Measurements from ENCODE around the gene IL12RB1. TPM values are rescaled to one million over a fixed set of nuclear protein-coding genes. Genes with fewer than 3 reads are reported as not detected.

The IL12RB1 gene
- total RNA-seq, 4 donors from 2014 or later, result 0.41 to 6.5 (median 0.61) TPM; not detected in 1

GRCh38 chr19:18128044-18128443 lies 41.3 kb upstream of the IL12RB1 start:
- no peak for DNase-seq

GRCh38 chr19:18126097-18126496 lies 39.4 kb upstream of the IL12RB1 start:
- TF ChIP-seq CTCF (IDR thresholded peaks at IDR 0.05), result no peak
- TF ChIP-seq POLR2A (IDR thresholded peaks at IDR 0.05), result no peak
- H3K4me1 ChIP-seq, result no peaks in the 10 kb centered on the region
- intact Hi-C loops (cut with DNase I; ENCODE audit: low total_unique reads), result no loop called here
- H3K9me3 ChIP-seq, result no peaks in the 10 kb centered on the region
- H3K27ac ChIP-seq, result no peak overlapping the region
- H3K4me3 ChIP-seq, result no peak overlapping the region
- no peak for DNase-seq
- H3K27me3 ChIP-seq, result no peaks in the 10 kb centered on the region
- H3K36me3 ChIP-seq, result no peaks in the 10 kb centered on the region

More at GRCh38 chr19:18128044-18128443, 41.3 kb upstream of the IL12RB1 start:
- H3K27me3 ChIP-seq, result no peaks in the 10 kb centered on the region
- no peak overlapping the region for H3K27ac ChIP-seq
- no peaks in the 10 kb centered on the region for H3K9me3 ChIP-seq
- TF ChIP-seq POLR2A (IDR thresholded peaks at IDR 0.05) (no peak), CTCF (IDR thresholded peaks at IDR 0.05) (no peak)
- H3K4me3 ChIP-seq, result no peak overlapping the region
- intact Hi-C loops (cut with DNase I; ENCODE audit: low total_unique reads), result no loop called here
- H3K36me3 ChIP-seq, result no peaks in the 10 kb centered on the region
- H3K4me1 ChIP-seq, result no peaks in the 10 kb centered on the region

- intact Hi-C loops (cut with DNase I; ENCODE audit: low total_unique reads), result no loop called here
- H3K36me3 ChIP-seq, result no peaks in the 10 kb centered on the region
- H3K27ac ChIP-seq, result peak overlapping the region in 1 of 2 donors; percentile 33
- no peaks in the 10 kb centered on the region for H3K27me3 ChIP-seq
- H3K4me3 ChIP-seq, result no peak overlapping the region
- no peaks in the 10 kb centered on the region for H3K9me3 ChIP-seq
- H3K4me1 ChIP-seq, result no peaks in the 10 kb centered on the region
- peak in 1 of 2 donors; percentile 44 for DNase-seq
- no peak for TF ChIP-seq CTCF (IDR thresholded peaks at IDR 0.05)
- no peak for TF ChIP-seq POLR2A (IDR thresholded peaks at IDR 0.05)
These were observed 37.1 kb upstream of the IL12RB1 start for GRCh38 chr19:18123819-18124218.

- H3K4me1 ChIP-seq, result peaks cover 0 to 2% of the 10 kb centered on the region in 2 donors
- intact Hi-C loops (cut with DNase I; ENCODE audit: low total_unique reads), result no loop called here
- H3K36me3 ChIP-seq, result no peaks in the 10 kb centered on the region
- peak overlapping the region; percentile 25 to 33 for H3K27ac ChIP-seq
- H3K27me3 ChIP-seq, result no peaks in the 10 kb centered on the region
- peak in 1 of 2 donors; percentile 48 for DNase-seq
- no peak overlapping the region for H3K4me3 ChIP-seq
- TF ChIP-seq CTCF (IDR thresholded peaks at IDR 0.05) (no peak), POLR2A (IDR thresholded peaks at IDR 0.05) (no peak)
- H3K9me3 ChIP-seq, result no peaks in the 10 kb centered on the region
These were observed 36.4 kb upstream of the IL12RB1 start for GRCh38 chr19:18122860-18123795.

- H3K36me3 ChIP-seq, result no peaks in the 10 kb centered on the region
- no peak overlapping the region for H3K27ac ChIP-seq
- no peak for DNase-seq
- no peak for TF ChIP-seq POLR2A (IDR thresholded peaks at IDR 0.05)
- no peak for TF ChIP-seq CTCF (IDR thresholded peaks at IDR 0.05)
- H3K9me3 ChIP-seq, result no peaks in the 10 kb centered on the region
- no peak overlapping the region for H3K4me3 ChIP-seq
- intact Hi-C loops (cut with DNase I; ENCODE audit: low total_unique reads), result no loop called here
- peaks cover 0 to 4% of the 10 kb centered on the region in 2 donors for H3K4me1 ChIP-seq
- no peaks in the 10 kb centered on the region for H3K27me3 ChIP-seq
These were observed 35.7 kb upstream of the IL12RB1 start for GRCh38 chr19:18122424-18122823.

Measured in uterus (tissue), 4 donors.